Activated CD4-positive, CD25-positive, alpha-beta regulatory T cell treated with anti-CD3 and anti-CD28 coated beads, Interleukin-2, amount 50 U/mL, for 24 hours (primary cell): ENCODE data around the gene C2orf68.
"Not testable (repeated sequence)": the region's sequence is repeated elsewhere in the genome, so short reads cannot be mapped to it uniquely, and the experiment has no call there.

Experiments used
- ATAC-seq, 2 donors: fragments of 150-1000 bp; cut with Tn5 transposase; one replicate each; pipeline ENCODE4 v1.10.0; 2021; ENCODE audit warnings: mild to moderate bottlenecking in 1 of 2, moderate library complexity in 1 of 2

C2orf68 gene

DNA sequence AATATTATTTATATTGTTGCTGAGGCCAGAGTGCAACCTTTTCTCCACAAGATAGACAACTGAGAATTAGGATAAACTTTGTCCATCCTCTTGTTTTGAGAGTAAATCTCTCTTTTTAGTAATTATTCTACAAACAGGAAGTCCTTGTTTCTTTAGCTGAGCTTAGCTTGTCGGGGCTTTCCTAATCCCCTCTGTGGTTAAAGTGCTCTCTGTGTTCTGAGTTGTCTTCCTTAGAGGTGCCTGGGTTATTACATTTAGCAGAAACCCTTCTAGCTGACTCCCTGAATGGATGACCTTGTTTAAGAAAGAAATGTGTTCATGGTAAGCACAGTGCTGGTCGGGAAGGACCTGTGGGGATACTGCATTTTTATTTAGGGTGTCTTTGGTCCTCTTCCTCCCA lies 16.8 kb upstream of the C2orf68 start:
- ATAC-seq, result peak in 1 of 2 donors; percentile 71

DNA sequence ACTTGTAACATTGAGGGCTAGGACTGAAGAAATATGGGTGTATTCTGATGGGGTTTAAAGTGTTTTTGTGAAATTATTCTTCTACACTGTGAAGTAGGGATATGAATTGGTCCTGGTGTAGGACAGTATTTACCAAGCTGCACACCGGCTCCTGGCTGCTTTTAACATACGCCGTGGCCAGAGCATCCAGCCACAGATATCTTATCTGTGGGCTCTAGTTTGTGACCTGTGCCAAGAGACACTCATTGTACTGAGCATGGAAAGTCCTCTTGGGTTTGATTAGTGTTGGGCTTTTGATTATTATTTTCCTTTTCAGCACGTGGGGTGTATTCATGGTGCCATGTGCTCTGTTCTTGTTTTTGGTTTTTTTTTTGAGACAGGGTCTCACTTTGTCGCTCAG lies 12.1 kb upstream of the C2orf68 start:
- ATAC-seq, result no peak

DNA sequence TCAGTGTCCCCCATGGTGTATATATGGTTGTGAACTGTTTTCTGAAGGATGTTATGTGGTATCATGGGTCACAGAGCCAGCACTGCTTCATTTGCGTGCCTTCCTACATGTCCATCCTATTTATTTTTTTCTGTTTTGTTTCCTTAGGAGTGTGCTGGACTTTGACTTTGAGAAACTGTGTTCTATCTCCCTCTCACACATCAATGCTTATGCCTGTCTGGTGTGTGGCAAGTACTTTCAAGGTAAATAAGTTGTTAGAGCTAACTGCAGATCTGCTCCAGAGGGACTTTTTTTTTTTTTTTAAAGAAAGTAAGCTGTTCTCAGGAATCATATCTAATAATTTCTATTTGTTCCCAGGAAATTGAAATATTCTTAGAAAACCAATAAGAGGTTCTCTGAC lies 9.5 kb upstream of the C2orf68 start:
- ATAC-seq, result no peak

DNA sequence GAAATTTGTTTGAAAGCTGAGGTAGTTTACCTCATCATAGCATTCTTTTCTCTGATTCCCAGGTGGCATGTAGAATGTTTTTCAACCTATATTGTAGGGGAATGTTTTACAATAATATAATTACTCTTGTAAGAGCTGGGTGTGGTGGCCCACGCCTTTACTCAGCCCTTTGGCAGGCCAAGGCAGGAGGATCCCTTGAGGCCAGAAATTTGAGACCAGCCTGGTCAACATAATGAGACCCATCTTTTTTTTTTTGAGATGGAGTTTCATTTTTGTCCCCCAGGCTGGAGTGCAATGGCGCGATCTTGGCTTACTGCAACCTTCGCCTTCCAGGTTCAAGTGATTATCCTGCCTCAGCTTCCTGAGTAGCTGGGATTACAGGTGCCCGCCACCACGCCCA lies 7.8 kb upstream of the C2orf68 start:
- ATAC-seq, result no peak

DNA sequence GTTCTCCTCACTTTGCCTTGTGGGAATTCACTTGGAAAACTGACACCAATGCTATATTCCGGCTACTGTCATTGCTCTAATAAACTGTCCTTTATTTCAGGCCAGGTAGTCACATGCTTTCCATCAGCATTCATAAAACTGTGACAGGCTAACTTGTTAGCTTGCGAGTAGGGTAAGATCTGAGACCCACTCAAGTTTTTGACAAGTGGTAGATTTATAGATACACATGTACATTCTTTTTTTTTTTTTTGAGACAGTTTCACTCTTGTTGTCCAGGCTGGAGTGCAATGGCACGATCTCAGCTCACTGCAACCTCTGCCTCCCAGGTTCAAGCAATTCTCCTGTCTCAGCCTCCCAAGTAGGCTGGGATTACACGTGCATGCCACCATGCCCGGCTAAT lies 5.9 kb upstream of the C2orf68 start:
- not testable (repeated sequence) for ATAC-seq

DNA sequence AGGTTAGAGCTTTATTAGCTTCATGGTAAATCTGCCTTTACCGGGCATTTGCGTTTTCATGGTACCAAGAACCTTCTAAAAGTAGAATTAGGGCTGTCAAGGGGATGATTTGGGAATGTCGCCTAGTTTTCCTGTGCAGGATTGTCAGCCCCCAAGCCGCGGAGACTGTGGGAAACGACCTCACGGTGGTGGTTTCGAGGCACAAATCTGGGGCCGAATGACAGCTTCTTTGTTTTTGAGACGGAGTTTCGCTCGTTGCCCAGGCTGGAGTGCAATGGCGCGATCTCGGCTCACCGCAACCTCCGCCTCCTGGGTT lies 3.5 kb upstream of the C2orf68 start:
- no peak for ATAC-seq

DNA sequence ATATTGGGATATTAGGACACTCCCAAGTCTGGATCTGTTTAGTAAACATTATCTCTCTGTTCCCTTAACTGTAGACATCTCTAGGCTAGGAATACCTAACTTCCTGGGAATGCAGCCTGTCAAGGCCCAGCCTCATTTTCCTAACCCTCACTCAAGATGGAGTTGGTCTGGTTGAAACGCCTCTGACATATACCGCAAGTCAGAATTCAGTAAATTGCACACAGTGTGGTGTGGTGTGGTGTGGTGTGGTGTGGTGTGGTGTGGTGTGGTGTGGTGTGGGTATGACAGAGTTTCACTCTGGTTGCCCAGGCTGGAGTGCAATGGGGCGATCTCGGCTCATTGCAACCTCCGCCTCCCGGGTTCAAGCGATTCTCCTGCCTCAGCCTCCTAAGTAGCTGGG lies 2.9 kb upstream of the C2orf68 start:
- ATAC-seq, result not testable (repeated sequence)

DNA sequence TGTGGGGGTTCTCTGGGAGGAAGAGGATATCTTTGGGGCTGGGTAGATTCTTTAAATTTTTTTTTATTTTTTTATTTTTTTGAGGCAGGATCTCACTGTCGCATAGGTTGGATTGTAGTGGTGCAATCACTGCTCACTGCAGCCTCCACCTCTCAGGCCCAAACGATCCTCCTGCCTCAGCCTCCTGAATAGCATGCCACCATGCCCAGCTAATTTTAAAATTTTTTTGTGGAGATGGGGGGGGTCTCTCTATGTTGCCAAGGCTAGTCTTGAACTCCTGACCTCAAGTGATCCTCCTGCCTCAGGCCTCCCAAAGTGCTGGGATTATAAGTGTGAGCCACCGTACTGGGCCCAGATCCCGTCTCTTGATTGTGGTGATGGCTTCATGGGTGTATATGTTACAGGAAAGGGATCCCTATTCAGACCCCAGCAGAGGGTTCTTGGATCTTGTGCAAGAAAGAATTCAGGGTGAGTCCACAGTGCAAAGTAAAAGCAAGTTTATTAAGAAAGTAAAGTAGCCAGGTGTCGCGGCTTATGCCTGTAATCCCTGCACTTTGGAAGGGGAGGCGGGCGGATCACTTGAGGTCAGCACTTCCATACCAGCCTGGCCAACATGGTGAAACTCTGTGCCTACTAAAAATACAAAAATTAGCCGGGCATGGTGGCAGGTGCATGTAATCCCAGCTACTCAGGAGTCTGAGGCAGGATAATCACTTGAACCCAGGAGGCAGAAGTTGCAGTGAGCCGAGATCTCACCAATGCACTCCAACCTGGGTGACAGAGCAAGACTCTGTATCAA lies 2.0 kb upstream of the C2orf68 start:
- ATAC-seq, result no peak

DNA sequence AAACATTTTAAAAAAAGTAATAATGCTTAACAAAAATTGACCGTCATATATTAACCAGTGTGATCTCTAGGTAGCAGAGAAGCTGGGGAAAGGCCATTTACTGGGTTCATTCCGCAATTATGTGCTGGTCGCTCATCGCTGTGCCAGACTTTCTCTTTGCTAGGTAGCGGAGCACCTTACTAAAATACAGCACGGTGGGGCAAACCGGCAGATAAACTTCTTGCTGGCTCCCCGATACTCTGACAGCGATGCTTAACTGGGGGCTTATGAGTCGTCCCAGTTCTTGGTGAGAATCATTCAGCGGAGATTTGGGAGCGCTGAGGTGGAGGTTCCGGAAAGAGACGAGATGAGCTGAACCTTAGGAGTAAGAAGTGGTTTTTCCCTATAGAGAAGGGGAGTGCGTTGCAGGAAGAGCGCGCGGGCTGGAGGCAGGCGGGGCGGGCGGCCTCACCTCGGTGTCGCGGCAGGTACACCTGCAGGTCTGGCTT lies 605 bp downstream of the C2orf68 start:
- ATAC-seq, result peak; percentile 3 to 6

DNA sequence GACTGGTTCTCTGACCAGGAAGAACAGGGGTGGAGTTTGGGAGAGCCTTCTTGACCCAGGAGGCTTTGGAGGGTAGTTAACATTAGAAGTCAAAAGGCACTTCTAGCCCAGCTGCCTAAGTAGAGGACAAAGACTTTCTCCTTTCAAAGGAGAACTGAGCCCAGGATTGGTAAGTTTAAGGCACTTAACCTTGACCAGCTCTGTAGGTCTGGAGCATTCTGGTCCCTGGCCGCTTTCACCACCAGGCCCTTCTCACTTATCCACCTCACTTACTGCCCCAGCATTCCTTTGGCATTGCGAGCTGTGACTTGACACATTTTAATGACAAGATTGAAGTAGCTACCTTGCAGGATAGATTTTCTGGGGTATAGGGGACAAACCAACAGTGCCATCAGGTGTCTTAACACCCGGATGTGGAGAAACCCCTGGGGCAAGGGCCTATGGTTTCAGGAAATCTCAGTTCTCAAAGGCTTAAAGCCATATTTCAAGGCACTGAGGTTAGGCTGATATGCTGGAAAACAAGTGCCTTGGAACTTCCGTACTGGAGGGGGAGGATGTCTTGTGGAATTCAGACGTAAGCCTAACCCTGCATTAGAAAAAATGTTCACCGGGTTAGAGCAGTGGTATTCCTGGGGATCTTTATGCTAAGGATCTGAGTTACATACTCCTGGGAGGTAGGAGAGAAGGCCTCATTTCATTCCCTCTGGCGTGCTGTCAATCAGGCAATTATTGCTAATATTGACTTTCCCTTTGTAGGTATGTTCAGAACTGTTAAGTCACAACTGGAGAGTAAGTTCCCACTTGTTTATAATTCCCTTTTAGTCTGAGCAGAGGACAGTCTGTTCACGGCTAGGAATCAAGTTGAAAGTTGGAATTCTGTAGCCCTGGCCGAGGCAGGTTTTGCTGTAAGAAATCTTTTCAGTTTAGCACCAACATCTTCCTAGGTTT lies 4.3 kb downstream of the C2orf68 start:
- no peak for ATAC-seq

DNA sequence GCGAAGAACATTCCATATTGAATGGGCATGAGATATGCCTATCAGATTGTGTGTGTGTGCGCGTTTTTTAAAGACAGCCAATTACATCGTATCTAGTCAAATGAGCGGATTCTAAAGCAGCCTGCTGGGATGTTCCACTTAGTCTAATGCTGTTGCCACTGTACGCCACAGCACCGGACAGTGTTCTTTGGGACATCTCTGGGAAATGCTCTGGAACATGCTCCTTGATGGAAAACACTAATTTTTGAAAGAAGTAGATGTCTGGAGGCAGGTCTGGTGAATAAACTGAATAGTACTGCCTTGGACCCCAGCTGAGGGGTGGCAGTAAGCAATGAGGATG lies 5.8 kb downstream of the C2orf68 start:
- no peak for ATAC-seq

DNA sequence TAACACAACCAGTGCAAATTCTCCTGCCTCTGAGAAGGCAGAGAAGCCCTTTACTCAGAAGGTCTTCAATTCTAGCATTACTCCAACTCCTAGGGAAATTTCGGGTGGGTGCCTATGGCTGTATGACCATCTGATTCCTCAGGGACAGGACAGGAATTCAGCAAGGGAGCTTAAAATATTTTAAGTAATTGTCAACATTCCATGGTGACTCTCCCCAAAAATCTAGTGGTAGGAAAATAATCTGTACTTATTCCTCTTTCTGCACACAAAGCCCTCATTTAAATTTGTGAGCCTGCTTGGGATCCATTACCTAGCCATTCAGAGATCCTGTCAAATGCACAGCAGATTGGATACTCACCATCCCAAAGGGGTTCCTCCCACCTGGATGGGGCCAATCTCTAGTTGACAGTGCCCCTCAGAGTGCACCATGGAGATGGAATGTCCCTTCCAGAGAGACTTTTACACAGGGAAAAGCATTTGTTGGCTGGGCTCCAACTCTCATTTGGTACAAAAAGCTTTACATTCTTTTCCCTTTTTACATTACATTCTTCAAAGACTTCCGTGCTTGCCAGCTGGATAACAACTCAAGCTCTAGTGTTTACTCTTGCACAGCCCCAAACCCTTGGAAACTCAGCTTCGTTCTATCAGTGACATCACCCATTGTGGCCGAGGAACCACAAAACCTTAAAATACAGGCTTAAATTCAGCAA lies 6.3 kb downstream of the C2orf68 start:
- ATAC-seq, result no peak

DNA sequence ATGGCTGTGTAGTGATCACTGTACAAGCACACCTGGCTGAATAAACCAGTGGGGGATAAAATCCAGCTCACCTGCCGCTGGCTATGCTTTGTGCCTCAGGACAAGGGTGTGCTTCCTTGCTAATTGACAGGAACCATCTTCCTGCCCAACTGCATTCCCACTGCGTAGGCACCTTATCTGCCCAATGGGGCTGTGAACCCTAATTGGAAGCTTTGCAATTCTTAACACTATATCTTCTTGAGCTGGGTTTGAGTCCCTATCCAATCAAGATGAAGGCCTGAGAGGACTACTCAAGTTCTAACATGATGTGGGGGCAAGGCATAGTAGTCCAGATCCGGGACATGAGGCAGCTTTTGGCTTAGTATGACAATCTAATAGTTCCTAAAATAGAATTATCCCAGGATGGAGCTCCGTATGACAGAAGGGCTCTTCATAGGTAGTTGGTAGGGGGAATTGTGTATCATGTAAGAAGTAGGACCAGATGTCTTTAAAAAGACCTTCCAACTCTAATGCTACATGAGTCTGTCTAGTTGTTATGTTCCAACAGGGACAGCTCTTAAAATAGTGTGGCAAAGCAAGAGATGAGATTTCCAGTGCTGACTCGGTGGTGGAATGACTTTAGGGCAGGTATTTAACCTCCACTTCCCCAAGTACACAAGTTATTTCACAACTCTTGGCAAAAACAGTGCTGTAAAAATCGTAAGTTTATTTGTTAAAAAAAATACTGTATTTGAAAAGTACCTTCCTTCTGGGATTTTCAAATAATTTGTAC lies 7.1 kb downstream of the C2orf68 start:
- ATAC-seq, result no peak

DNA sequence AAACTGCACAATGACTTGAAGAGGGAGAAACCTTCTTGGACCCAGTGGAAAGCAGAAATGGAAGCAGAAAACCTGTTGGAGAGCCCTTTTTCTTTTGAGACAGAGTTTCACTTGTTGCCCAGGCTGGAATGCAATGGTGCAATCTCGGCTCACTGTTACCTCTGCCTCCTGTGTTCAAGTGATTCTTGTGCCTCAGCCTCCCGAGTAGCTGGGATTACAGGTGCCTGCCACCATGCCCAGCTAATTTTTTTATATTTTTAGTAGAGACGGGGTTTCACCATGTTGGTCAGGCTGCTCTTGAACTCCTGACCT lies 7.8 kb downstream of the C2orf68 start:
- not testable (repeated sequence) for ATAC-seq

DNA sequence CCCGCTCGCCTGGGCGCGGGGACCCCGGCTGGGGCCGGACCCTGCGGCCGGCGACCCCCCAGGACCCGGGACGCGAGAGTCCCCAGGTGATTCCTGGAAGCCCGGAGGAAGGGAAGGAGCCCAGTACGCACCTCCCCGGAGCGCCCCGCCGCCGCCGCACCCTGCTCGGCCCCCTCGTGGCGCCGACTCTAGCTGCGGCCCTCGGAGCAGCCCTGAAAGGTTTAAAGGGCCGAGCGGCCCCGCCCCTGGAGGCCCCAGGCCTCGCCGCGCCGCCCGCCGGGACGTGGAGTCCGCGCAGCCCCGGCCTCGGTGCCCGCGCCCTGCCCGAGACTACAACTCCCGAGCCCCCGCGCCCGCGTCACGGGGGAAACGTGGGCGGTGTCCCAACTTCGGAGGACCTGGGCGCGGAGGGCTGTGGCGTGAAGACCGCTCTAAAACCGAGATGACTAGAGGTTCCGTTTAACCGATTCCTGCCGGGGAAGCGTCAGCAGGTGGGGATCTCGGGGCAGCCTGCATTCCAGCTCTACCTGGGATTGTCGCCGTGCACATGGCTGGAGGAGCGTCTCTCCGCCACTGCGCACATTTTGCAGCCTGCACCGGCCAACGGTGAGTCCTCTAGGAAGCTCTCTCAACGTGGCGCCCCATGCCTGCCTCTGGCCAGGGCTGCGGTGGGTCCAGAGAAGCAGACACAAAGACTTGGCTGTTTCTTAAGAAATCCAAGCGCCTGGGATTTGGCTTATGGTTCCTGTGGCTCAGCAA lies 9.2 kb downstream of the C2orf68 start, which contains the start of gene TMEM150A:
Gene TMEM150A (minus strand): TSS at position 223 of the 759 bp plus-strand sequence. CDS start 750 bp downstream, outside the sequence.
- ATAC-seq, result peak; percentile 98

DNA sequence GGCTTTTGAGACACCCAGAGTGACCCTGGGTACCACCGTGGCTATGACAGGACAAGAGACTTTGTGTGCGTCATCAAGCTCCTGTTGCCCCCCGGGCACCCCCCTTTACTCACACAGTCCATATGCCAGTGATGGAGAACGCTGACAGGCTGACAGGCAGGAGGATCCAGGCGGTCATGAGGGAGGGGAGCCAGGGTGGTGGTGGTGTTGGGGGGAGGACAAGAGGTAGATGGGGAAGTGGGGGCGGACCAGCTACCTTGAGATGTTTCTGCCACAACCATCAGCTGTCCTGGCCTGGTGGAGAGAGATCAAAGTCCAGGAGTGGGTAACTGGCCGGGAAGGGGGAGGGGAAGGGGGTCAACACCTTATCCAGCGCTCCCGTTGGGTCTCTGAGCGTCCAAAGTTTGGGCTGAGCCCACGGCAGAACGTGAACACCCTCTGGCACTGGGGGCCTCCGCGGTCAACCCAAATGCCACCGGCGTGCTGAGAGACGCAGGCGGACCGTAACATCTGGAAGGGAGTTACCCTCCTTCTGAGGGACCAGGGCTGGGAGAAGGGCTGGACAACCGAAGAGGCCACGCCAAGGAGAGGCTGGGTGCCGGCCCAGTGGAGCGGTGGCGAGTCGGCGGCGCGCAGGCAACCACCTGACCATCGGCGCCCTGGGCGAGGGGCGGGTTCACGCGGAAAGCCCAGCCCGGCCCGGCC lies 9.9 kb downstream of the C2orf68 start:
- peak; percentile 8 to 9 for ATAC-seq

DNA sequence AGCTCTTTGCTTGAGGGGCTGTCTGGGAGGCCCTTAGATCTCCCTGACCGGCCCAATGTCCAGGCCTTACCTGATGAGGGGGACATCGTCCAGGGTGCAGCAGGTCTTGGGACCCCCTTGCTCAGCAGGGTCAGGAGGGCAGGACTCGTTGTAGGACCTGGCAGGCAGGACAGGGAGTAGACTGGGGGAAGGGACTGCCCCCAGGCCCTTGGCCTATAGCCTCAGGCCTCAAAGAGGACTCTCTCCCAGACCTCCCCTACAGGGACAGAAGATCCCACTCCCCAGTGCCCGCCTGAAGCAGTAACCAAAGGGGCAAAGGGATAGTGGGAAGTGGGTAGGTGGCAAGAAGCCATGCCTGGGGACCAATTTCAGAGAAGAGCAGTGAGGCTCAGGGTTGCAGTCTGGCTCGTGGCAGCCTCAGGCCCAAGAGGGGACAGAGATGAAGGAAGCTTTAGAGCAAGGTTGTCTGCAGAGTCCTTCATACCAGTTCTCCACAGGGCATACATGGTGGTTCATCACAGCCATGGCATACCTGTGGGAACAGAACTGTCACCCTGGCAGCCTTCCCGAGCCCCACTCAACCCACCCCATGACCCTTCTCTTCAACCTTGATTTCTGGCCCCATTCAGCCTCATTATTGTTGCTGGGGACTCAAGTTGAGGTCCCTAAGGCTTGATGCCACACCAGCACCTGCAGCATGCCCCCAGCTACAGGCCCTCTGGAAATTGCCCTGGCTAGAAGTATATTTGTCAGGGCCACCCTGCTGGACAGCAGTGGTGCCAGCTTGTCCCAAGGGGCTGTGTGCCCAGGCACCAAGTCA lies 10.7 kb downstream of the C2orf68 start:
- ATAC-seq, result no peak

DNA sequence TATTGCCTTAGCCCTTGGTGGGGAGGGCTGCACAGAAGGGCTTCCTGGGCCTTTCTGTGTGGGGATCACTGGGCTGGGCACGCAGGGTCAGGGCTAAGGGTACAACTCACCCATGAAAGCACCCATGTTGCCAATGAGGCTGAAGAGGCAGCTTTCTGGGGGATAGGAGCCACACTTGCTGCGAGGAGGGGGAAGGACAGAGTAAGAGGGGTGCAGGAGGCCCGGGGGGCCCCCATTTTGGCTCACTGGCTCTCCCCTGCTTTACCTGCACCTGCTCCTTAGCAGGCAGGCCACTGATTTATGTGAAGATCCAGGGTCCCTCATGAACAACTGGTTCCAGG lies 11.7 kb downstream of the C2orf68 start:
- no peak for ATAC-seq

DNA sequence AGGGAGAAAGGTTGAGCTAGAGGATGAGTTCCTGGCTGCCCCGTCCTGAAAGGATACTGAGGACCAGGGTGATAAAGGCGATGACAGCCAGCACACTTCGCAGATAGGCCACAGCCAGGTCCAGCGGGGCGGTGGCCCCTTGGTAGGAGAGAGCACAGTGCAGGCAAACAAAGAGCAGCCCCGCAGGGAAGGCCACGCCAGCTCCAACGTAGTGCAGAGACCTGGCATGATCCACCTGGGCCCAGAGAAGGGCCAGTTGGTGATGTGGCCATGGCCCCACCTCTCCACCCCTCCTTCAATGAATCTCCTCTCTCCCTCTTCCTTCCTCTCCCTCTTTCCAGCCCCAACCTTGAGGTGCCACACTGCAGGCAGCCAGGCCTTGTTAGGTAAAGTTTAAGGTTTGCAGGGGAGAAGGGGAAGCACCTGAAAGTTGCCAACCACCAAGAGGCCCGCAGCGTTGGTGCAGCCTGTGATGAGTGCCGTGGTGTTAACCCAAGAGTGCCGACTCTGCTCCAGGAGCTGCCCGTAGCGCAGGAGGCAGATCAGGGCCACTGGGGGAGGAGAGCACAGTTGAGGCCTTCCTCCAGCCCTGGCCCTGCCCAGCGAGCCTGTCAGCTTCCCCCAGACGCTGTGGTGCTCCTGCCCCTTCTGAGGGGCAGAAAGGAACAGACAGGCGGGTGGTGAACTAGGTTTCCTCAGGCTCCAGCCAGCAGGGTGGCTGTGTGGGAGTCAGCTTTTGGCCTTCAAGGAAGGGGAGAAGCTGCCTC lies 12.2 kb downstream of the C2orf68 start:
- ATAC-seq, result no peak
